ENCODE data around the gene SLC39A6. TPM values are rescaled to one million over a fixed set of nuclear protein-coding genes. Genes with fewer than 3 reads are reported as not detected.
A peak's percentile ranks its signal among the peaks of the same experiment; 100 is the strongest.

SLC39A6 gene
- total and polyA plus RNA-seq, 8 donors, result 33.8 to 62.9 (median 52.2) TPM

DNA sequence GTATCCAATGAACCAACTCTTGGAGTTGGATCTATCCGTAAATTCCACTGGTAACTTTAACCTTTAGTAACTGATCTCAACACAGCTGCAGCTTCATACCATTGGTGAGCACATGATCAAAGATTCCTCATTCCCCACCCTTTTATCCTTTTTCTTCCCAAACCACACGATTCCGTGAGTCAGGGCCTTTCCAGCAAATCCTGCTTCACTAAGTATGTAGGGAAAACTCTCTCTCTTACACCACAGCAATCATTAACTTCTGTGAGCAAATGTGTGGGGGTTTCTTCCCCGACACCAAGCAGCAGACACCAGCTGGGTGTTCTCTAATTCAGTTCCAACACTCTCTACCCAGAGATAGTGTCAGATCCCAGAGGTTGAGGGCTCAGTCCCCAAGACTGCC lies 24.1 kb upstream of the SLC39A6 start:
- intact Hi-C loops (cut with DNase I), result no loop called here
- H3K27ac ChIP-seq, result peak overlapping the region in 1 of 2 donors; percentile 71
- H3K36me3 ChIP-seq, result peaks cover 0 to 95% of the 10 kb centered on the region in 2 donors
- H3K4me1 ChIP-seq, result no peaks in the 10 kb centered on the region
- no peak overlapping the region for H3K4me3 ChIP-seq
- H3K9me3 ChIP-seq, result no peaks in the 10 kb centered on the region
- DNase-seq (no peak), ATAC-seq (peak; percentile 62)
- H3K27me3 ChIP-seq, result no peaks in the 10 kb centered on the region
- TF ChIP-seq, protein P1, sequence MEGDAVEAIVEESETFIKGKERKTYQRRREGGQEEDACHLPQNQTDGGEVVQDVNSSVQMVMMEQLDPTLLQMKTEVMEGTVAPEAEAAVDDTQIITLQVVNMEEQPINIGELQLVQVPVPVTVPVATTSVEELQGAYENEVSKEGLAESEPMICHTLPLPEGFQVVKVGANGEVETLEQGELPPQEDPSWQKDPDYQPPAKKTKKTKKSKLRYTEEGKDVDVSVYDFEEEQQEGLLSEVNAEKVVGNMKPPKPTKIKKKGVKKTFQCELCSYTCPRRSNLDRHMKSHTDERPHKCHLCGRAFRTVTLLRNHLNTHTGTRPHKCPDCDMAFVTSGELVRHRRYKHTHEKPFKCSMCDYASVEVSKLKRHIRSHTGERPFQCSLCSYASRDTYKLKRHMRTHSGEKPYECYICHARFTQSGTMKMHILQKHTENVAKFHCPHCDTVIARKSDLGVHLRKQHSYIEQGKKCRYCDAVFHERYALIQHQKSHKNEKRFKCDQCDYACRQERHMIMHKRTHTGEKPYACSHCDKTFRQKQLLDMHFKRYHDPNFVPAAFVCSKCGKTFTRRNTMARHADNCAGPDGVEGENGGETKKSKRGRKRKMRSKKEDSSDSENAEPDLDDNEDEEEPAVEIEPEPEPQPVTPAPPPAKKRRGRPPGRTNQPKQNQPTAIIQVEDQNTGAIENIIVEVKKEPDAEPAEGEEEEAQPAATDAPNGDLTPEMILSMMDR (IDR thresholded peaks at IDR 0.05), result no peak

DNA sequence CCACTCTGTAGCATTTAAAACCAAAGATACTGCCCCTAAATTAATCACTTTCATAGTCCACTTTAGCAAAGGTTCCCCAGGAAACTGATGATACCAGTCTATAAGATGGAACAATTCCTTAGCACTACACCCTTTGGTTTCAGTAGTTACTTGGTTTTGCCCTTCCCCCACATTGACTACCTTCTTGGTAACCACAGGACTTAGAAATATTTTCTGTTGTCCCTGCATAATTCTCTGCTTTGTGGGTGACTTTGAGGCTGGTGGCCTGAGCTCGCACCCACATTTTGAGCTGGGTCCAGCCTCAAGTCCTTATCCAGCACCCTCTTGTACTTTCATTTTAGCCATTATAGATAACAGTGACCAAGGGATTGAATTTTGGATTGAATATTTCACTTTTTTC lies 23.6 kb upstream of the SLC39A6 start:
- no peak overlapping the region for H3K4me3 ChIP-seq
- ATAC-seq, result no peak
- H3K27me3 ChIP-seq, result no peaks in the 10 kb centered on the region
- peaks cover 0 to 95% of the 10 kb centered on the region in 2 donors for H3K36me3 ChIP-seq
- TF ChIP-seq, protein P1 (IDR thresholded peaks at IDR 0.05), result no peak
- H3K4me1 ChIP-seq, result no peaks in the 10 kb centered on the region
- DNase-seq, result no peak
- intact Hi-C loops (cut with DNase I), result no loop called here
- peak overlapping the region in 1 of 2 donors; percentile 19 for H3K27ac ChIP-seq
- no peaks in the 10 kb centered on the region for H3K9me3 ChIP-seq

DNA sequence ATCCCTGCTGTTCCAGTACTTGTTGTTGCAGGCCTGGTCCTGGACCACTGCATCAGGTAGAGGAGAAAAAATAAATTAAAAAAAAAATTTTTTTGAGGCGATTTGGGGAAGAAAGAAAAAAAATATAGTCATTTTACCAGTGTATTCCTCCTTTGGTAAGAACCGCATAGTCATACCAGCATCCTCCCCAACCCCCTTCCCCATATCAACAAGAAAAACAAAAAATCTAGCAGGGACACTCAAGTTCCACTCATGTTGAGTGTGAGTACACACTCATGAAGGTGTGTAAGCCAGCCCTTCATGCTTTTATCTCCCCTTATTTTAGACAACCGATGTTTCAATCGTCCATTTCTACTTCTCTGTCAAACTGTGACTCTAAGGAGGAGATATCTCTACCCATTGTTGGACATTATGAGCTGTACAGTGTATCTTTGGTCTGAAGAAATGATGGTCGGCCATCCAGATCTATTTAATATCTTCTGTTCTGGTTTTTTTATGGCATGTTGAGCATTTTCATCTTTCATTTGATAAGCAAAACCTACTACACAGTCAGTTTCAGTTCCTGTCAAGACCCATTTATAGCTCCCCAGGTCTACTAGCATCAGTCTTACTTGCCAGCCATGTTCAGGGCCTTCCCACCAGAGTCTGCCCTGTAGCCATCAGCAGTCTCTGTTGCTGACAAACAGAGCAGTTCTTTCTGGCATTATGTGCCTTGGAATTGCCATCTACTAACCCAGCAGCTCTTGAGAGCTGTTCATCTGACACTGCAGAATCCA lies 20.6 kb upstream of the SLC39A6 start:
- TF ChIP-seq, protein P1 (IDR thresholded peaks at IDR 0.05), result no peak
- H3K4me1 ChIP-seq, result no peaks in the 10 kb centered on the region
- no peaks in the 10 kb centered on the region for H3K27me3 ChIP-seq
- no peak overlapping the region for H3K4me3 ChIP-seq
- peaks cover 0 to 94% of the 10 kb centered on the region in 2 donors for H3K36me3 ChIP-seq
- no peak for ATAC-seq
- no peak overlapping the region for H3K27ac ChIP-seq
- H3K9me3 ChIP-seq, result no peaks in the 10 kb centered on the region
- DNase-seq, result no peak
- intact Hi-C loops (cut with DNase I), result no loop called here

DNA sequence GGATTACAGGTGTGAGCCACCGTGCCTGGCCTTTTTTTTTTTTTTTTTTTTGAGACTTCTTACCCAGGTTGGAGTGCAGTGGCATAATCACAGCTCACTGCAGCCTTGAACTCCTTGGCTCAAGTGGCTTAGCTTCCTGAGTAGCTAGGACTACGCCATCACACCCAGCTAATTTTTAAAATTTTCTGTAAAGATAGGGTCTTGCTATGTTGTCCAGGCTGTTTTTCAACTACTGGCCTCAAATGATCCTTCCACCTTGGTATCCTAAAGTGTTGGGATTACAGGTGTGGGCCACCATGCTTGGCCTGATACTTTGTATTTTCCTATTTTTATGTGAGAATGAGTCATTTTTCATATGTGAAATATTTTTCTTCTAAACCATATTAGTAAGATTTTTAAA lies 14.3 kb upstream of the SLC39A6 start:
- Histone ChIP-seq H3K27ac (no peak overlapping the region), H3K36me3 (peaks cover 0 to 96% of the 10 kb centered on the region in 2 donors), H3K4me3 (no peak overlapping the region), H3K27me3 (no peaks in the 10 kb centered on the region), H3K9me3 (no peaks in the 10 kb centered on the region), H3K4me1 (no peaks in the 10 kb centered on the region)
- ATAC-seq (no peak), DNase-seq (no peak)
- intact Hi-C loops (cut with DNase I), result no loop called here
- TF ChIP-seq, protein P1 (IDR thresholded peaks at IDR 0.05), result no peak

DNA sequence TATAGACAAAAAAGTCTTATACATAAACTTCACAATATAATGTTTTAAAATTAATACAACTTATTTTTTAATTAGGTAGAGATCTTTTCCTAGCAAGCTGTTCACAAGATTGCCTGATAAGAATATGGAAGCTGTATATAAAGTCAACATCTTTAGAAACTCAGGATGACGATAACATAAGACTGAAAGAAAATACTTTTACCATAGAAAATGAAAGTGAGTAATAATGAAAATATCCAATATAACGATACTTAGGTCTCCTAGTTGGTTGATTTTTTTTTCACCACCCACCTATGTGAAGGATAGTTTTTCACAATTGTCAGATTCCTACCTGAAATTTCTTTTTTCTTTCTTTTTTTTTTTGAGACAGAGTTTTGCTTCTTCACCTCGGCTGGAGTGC lies 13.6 kb upstream of the SLC39A6 start:
- TF ChIP-seq, protein P1 (IDR thresholded peaks at IDR 0.05), result no peak
- Histone ChIP-seq H3K36me3 (peaks cover 0 to 96% of the 10 kb centered on the region in 2 donors), H3K27me3 (no peaks in the 10 kb centered on the region), H3K4me3 (no peak overlapping the region), H3K9me3 (no peaks in the 10 kb centered on the region), H3K27ac (no peak overlapping the region), H3K4me1 (no peaks in the 10 kb centered on the region)
- intact Hi-C loops (cut with DNase I), result no loop called here
- DNase-seq (no peak), ATAC-seq (no peak)
